ENCODE measurements around the gene SNAPC2. TPM values are rescaled to one million over a fixed set of nuclear protein-coding genes. Genes with fewer than 3 reads are reported as not detected.

Gene SNAPC2
- total and polyA plus RNA-seq, 5 donors from 2014 or later = 12.1 to 22.1 (median 17.2) TPM

DNA sequence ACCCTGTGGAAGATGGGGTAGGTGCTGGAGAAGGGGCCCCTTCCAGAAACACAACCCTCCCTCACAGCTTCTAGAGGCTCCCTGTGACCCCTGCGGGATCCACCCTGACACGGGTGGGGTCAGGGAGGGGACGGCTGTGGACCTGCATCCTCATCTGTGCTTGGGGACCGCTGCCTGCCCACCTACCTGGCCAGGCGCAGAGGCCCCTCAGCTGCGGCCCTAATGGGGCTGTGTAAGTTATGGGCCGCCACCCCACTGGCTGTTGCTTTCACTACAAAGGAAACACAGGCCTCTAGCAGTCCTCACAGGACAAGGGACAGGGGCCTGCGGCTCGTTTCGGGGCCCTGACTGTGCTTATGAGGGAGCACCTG lies 12.8 kb downstream of the SNAPC2 start:
- peaks cover 0 to 8% (median 2%) of the 10 kb centered on the region in 4 donors for H3K4me1 Mint-ChIP-seq
- H3K4me3 Mint-ChIP-seq = no peak overlapping the region
- Histone ChIP-seq H3K9me3 (ENCODE audit: control insufficient read depth in 2 of 2, low read length in 2 of 2) (no peaks in the 10 kb centered on the region), H3K27me3 (ENCODE audit: control insufficient read depth, insufficient read depth, low read length) (no peaks in the 10 kb centered on the region), H3K4me3 (ENCODE audit: low read depth, low read length) (no peak overlapping the region), H3K27ac (ENCODE audit: insufficient read depth, low read length, poor library complexity, severe bottlenecking) (no peak overlapping the region), H3K4me1 (ENCODE audit: control insufficient read depth, insufficient read depth, low read length, poor library complexity, severe bottlenecking) (no peaks in the 10 kb centered on the region), H3K36me3 (ENCODE audit: control insufficient read depth, insufficient read depth, low read length) (peaks cover 48% of the 10 kb centered on the region)
- no peak for DNase-seq
- H3K9me3 Mint-ChIP-seq = no peaks in the 10 kb centered on the region
- H3K27me3 Mint-ChIP-seq = no peaks in the 10 kb centered on the region
- ATAC-seq (ENCODE audit: low read depth in 2 of 2) = no peak
- H3K36me3 Mint-ChIP-seq = peaks cover 3% of the 10 kb centered on the region
- H3K27ac Mint-ChIP-seq = no peak overlapping the region

DNA sequence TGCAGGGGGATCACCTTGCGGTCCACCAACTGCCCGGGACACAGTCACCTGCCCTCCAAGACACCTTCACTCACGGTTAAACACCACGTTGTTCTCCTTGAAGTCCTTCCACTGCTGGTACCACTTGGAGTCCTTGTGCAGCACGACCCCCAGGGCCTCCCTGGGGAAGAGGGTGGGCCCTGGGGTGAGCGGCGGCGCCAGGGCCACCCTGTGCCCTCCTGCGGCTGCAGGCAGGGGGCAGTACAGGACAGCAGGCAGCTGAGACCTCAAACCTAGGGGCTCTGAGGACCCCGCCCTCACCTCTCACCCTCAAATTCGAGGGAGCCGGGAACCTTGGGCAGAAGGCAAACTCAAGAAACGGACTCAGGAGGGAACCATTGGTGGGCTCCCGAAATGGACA lies 13.3 kb downstream of the SNAPC2 start:
- H3K36me3 Mint-ChIP-seq = peaks cover 3% of the 10 kb centered on the region
- peaks cover 51% of the 10 kb centered on the region for H3K36me3 ChIP-seq (ENCODE audit: control insufficient read depth, insufficient read depth, low read length)
- no peaks in the 10 kb centered on the region for H3K27me3 Mint-ChIP-seq
- no peak overlapping the region for H3K27ac Mint-ChIP-seq
- H3K9me3 ChIP-seq (ENCODE audit: control insufficient read depth in 2 of 2, low read length in 2 of 2) = no peaks in the 10 kb centered on the region
- no peak overlapping the region for H3K4me3 Mint-ChIP-seq
- H3K27ac ChIP-seq (ENCODE audit: insufficient read depth, low read length, poor library complexity, severe bottlenecking) = no peak overlapping the region
- no peaks in the 10 kb centered on the region for H3K4me1 ChIP-seq (ENCODE audit: control insufficient read depth, insufficient read depth, low read length, poor library complexity, severe bottlenecking)
- DNase-seq (no peak), ATAC-seq (ENCODE audit: low read depth in 2 of 2) (no peak)
- H3K9me3 Mint-ChIP-seq = no peaks in the 10 kb centered on the region
- H3K27me3 ChIP-seq (ENCODE audit: control insufficient read depth, insufficient read depth, low read length) = no peaks in the 10 kb centered on the region
- H3K4me1 Mint-ChIP-seq = peaks cover 0 to 8% (median under 1%) of the 10 kb centered on the region in 4 donors
- no peak overlapping the region for H3K4me3 ChIP-seq (ENCODE audit: low read depth, low read length)

DNA sequence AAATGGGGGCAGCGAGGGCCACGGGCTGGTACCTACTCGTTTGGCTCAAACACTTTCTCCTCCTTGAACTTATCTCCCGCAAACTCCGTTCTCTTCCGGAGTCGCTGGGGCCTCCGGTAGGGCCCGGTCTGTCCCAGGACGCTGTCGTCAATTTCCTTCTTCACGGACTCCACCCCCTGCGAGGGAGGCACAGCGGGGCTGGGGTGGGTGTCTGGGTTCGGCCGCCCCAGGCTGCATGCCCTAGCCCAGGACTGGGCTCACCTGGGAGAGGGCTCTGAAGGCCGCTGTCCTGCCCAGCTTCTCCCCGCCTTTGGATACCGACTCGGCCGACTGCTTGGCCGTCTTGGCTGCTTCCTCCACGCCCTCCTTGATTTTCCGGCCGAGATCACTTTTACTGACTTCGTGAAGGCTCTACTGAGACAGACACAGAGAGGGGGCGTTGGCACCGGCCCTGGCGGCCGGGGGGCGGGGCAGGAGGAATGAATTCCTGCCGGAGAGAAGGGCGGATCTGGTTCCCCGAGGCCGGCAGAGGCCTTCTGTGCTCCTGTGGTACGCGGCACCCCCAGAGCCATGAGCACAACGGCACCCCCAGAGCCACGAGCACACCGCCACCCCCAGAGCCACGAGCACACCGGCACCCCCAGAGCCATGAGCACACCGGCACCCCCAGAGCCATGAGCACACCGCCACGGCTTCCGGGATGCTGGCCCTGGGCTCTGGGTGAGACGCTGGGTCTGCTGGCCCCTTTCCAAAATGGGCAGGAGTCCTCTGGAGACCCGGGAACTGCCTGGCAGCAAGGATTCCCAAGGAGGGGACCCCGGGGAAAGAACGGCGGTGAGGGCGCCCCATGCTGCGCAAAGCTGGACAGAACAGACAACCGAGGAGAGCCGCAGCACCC lies 13.9 kb downstream of the SNAPC2 start:
- H3K36me3 ChIP-seq (ENCODE audit: control insufficient read depth, insufficient read depth, low read length) = peaks cover 51% of the 10 kb centered on the region
- H3K4me3 ChIP-seq (ENCODE audit: low read depth, low read length) = no peak overlapping the region
- DNase-seq = no peak

DNA sequence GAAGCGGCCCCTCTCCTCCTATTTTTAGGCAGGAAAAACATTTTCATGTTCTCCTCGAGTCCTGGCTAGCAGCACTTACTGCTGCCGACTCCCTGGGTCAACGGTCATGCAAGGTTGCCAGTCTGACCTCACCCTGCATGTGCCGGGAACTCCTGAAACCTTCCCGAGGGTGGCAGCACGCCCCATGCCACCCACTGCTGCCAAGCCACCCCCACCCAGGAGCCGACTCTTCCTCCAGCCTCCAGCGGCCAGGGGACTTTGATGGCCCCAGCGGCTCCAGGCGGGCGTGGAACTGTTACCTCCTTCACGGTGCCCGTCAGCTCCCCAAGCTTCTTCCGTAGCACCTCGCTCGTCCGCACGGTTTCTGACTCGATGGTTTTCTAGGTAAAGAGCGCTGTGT lies 14.6 kb downstream of the SNAPC2 start:
- Histone ChIP-seq H3K4me1 (ENCODE audit: control insufficient read depth, insufficient read depth, low read length, poor library complexity, severe bottlenecking) (no peaks in the 10 kb centered on the region), H3K27ac (ENCODE audit: insufficient read depth, low read length, poor library complexity, severe bottlenecking) (no peak overlapping the region), H3K4me3 (ENCODE audit: low read depth, low read length) (no peak overlapping the region), H3K36me3 (ENCODE audit: control insufficient read depth, insufficient read depth, low read length) (peaks cover 53% of the 10 kb centered on the region), H3K9me3 (ENCODE audit: control insufficient read depth in 2 of 2, low read length in 2 of 2) (no peaks in the 10 kb centered on the region), H3K27me3 (ENCODE audit: control insufficient read depth, insufficient read depth, low read length) (no peaks in the 10 kb centered on the region)
- no peak for ATAC-seq (ENCODE audit: low read depth in 2 of 2)
- Mint-ChIP-seq H3K36me3 (peaks cover 3% of the 10 kb centered on the region), H3K27ac (no peak overlapping the region), H3K4me1 (peaks cover 0 to 4% (median 4%) of the 10 kb centered on the region in 4 donors), H3K4me3 (peak overlapping the region in 1 of 4 donors; percentile 47), H3K9me3 (no peaks in the 10 kb centered on the region), H3K27me3 (no peaks in the 10 kb centered on the region)
- no peak for DNase-seq

More for the DNA sequence above, 13.9 kb downstream of the SNAPC2 start:
- no peak overlapping the region for H3K27ac ChIP-seq (ENCODE audit: insufficient read depth, low read length, poor library complexity, severe bottlenecking)
- H3K27me3 ChIP-seq (ENCODE audit: control insufficient read depth, insufficient read depth, low read length) = no peaks in the 10 kb centered on the region
- no peaks in the 10 kb centered on the region for H3K9me3 Mint-ChIP-seq
- no peak overlapping the region for H3K4me3 Mint-ChIP-seq
- no peaks in the 10 kb centered on the region for H3K27me3 Mint-ChIP-seq
- no peaks in the 10 kb centered on the region for H3K4me1 ChIP-seq (ENCODE audit: control insufficient read depth, insufficient read depth, low read length, poor library complexity, severe bottlenecking)
- no peak overlapping the region for H3K27ac Mint-ChIP-seq
- ATAC-seq (ENCODE audit: low read depth in 2 of 2) = no peak
- H3K36me3 Mint-ChIP-seq = peaks cover 3% of the 10 kb centered on the region
- no peaks in the 10 kb centered on the region for H3K9me3 ChIP-seq (ENCODE audit: control insufficient read depth in 2 of 2, low read length in 2 of 2)
- H3K4me1 Mint-ChIP-seq = peaks cover 0 to 10% (median 4%) of the 10 kb centered on the region in 4 donors

GRCh38 chr19:7940841-7941240 lies 20.7 kb downstream of the SNAPC2 start:
- peaks cover 4 to 49% (median 24%) of the 10 kb centered on the region in 4 donors for H3K4me1 Mint-ChIP-seq
- Histone ChIP-seq H3K4me1 (ENCODE audit: control insufficient read depth, insufficient read depth, low read length, poor library complexity, severe bottlenecking) (peaks cover 18% of the 10 kb centered on the region), H3K9me3 (ENCODE audit: control insufficient read depth in 2 of 2, low read length in 2 of 2) (no peaks in the 10 kb centered on the region), H3K27ac (ENCODE audit: insufficient read depth, low read length, poor library complexity, severe bottlenecking) (no peak overlapping the region), H3K36me3 (ENCODE audit: control insufficient read depth, insufficient read depth, low read length) (peaks cover 23% of the 10 kb centered on the region), H3K4me3 (ENCODE audit: low read depth, low read length) (no peak overlapping the region), H3K27me3 (ENCODE audit: control insufficient read depth, insufficient read depth, low read length) (no peaks in the 10 kb centered on the region)
- H3K36me3 Mint-ChIP-seq = peaks cover 5% of the 10 kb centered on the region
- no peaks in the 10 kb centered on the region for H3K9me3 Mint-ChIP-seq
- ATAC-seq (ENCODE audit: low read depth in 2 of 2) (no peak), DNase-seq (no peak)
- H3K27me3 Mint-ChIP-seq = peaks cover 4% of the 10 kb centered on the region
- H3K4me3 Mint-ChIP-seq = peak overlapping the region in 3 of 4 donors; percentile 36 to 85 (median 47)
- no peak overlapping the region for H3K27ac Mint-ChIP-seq

GRCh38 chr19:7941895-7942596 lies 21.9 kb downstream of the SNAPC2 start:
- peak overlapping the region; percentile 96 for H3K27ac ChIP-seq (ENCODE audit: insufficient read depth, low read length, poor library complexity, severe bottlenecking)
- H3K9me3 ChIP-seq (ENCODE audit: control insufficient read depth in 2 of 2, low read length in 2 of 2) = no peaks in the 10 kb centered on the region
- Mint-ChIP-seq H3K27ac (peak overlapping the region in 1 of 3 donors; percentile 46), H3K4me1 (peaks cover 4 to 49% (median 24%) of the 10 kb centered on the region in 4 donors), H3K36me3 (peaks cover 5% of the 10 kb centered on the region), H3K27me3 (peaks cover 4% of the 10 kb centered on the region), H3K4me3 (peak overlapping the region; percentile 76 to 96 (median 88)), H3K9me3 (no peaks in the 10 kb centered on the region)
- no peaks in the 10 kb centered on the region for H3K27me3 ChIP-seq (ENCODE audit: control insufficient read depth, insufficient read depth, low read length)
- DNase-seq (no peak), ATAC-seq (ENCODE audit: low read depth in 2 of 2) (no peak)
- peaks cover 22% of the 10 kb centered on the region for H3K36me3 ChIP-seq (ENCODE audit: control insufficient read depth, insufficient read depth, low read length)
- H3K4me3 ChIP-seq (ENCODE audit: low read depth, low read length) = peak overlapping the region; percentile 78
- peaks cover 18% of the 10 kb centered on the region for H3K4me1 ChIP-seq (ENCODE audit: control insufficient read depth, insufficient read depth, low read length, poor library complexity, severe bottlenecking)

DNA sequence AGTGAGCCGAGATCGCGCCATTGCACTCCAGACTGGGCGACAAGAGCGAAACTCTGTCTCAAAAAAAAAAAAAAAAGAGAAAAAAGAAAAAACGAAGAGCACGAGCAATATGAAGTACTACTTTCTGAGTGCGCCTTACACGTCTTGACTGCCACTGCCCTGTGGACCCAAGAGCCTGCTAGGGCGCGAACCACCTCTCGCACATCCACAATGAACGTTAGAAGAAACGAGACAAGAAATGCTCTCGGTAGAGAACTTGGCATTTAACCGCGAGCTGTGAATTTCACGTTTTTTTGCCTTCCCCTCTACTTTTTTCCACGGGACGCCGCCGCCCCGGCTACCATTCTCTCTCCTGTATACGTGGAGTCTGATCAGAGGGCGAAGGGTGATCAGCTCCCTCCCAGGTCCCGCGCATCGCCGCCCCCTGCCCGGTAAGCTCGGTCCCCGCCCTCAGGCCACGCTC lies 22.9 kb downstream of the SNAPC2 start:
- no peak for ATAC-seq (ENCODE audit: low read depth in 2 of 2)
- H3K9me3 ChIP-seq (ENCODE audit: control insufficient read depth in 2 of 2, low read length in 2 of 2) = no peaks in the 10 kb centered on the region
- Mint-ChIP-seq H3K4me3 (peak overlapping the region; percentile 85 to 96 (median 93)), H3K36me3 (peaks cover 5% of the 10 kb centered on the region), H3K9me3 (no peaks in the 10 kb centered on the region), H3K27ac (peak overlapping the region; percentile 97 to 98 (median 98)), H3K4me1 (peaks cover 4 to 49% (median 24%) of the 10 kb centered on the region in 4 donors), H3K27me3 (peaks cover 4% of the 10 kb centered on the region)
- H3K27me3 ChIP-seq (ENCODE audit: control insufficient read depth, insufficient read depth, low read length) = no peaks in the 10 kb centered on the region
- no peak for DNase-seq
- peaks cover 18% of the 10 kb centered on the region for H3K4me1 ChIP-seq (ENCODE audit: control insufficient read depth, insufficient read depth, low read length, poor library complexity, severe bottlenecking)
- peak overlapping the region; percentile 78 for H3K4me3 ChIP-seq (ENCODE audit: low read depth, low read length)
- peak overlapping the region; percentile 96 for H3K27ac ChIP-seq (ENCODE audit: insufficient read depth, low read length, poor library complexity, severe bottlenecking)
- H3K36me3 ChIP-seq (ENCODE audit: control insufficient read depth, insufficient read depth, low read length) = peaks cover 14% of the 10 kb centered on the region

Measured in CD4-positive, CD25-positive, alpha-beta regulatory T cell (primary cell).